GM11168 (cell line): ENCODE measurements around the gene PADI2.

Experiments
- in situ Hi-C: fragments of 300-500 bp; cut with MboI; formaldehyde crosslinking; loops from one replicate; pipeline ENCODE4 v1.12.0; 2022; ENCODE audit warnings: low sequenced_read_pairs; ENCODE audit not compliant: unreplicated experiment

Gene PADI2

DNA sequence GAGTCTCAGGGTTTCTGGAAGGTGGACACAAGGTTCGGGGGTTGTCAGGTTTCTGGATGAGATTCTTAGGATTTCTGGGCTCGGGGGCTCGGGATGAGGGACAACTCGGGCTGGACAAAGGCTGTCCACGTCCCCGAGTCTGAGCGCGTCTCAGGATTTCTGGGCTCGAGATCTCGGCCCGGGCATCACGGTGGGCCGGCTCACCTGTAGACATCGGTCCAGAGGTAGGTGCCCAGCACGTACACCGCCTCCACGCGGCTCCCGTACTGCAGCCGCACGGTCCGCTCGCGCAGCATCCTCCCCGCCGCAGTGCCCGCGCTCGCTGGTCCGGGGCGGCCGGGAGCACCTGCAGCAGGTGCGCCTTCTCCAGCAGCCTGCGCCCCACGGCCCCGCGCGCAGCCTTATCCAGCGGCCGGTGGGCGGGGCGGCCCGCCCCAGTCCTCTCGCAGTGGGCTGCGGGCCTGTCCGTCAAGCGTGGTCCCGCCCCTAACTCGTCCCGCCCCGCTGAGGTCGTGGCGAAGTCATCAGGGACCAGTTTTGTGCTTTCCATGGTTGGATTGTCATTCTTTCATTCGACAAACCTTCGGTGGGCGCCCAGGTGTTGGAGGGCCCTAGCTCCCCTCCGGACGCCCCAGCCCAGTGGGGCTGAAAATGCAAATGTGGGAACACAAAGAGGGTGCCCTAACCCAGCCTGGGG lies at the start of gene PADI2:
PADI2 (minus strand) TSS at position 376 of the 697 bp plus-strand sequence; CDS start at position 296, 80 bp downstream.
- in situ Hi-C loops = no loop called here

DNA sequence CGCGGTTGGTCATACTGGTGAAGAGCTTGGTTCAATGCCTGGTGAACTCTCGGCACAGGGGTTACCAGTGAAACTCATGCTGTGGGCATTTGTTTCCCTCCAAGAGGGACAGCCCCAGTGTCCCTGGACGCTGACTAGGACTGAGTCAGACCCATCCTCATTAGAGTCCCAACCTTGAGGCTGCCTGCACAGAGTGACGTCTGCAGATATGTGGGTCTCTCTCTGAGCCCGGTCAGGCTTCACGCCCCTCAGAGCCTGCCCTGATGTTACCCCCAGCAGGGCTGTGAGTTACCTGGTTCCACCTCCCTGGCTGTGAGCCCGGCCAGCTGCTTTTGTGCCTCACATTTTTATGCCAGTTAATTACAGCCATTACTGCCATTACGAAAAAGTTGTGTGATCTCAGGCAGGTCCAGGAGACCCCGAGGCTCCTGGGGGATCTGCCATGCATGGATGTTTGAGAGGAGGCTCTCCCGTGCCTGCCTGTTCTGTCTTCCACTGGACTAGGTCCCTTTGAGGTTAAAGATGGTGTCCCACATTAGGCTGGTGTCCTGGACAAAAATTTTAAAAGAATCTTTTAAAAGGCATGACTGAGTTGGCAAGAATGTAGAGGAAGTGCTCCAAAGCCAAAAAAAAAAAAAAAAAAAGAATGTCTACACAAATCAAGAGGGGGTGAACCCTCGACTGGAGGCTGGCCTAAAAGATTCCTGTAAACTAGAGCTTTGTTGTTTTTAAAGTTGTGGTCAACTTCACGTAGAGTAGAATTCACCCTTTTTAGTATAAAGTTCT lies 49.0 kb upstream of the PADI2 start:
- in situ Hi-C loops = no loop called here

DNA sequence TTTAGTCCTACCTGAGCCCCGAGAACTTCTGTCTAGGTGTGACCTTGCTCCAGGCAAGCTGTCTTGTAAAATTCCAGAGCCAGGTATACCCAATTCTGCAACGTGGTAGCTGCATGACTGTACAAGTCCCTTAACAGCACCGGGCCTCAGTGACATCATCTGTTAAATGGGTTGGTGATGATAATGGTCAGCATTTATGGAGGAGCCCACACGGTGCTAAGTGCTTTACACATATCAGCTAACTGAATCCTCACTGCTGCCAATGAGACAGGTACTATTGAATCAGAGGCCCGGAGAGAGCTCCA lies 48.5 kb upstream of the PADI2 start:
- in situ Hi-C loops = no loop called here

DNA sequence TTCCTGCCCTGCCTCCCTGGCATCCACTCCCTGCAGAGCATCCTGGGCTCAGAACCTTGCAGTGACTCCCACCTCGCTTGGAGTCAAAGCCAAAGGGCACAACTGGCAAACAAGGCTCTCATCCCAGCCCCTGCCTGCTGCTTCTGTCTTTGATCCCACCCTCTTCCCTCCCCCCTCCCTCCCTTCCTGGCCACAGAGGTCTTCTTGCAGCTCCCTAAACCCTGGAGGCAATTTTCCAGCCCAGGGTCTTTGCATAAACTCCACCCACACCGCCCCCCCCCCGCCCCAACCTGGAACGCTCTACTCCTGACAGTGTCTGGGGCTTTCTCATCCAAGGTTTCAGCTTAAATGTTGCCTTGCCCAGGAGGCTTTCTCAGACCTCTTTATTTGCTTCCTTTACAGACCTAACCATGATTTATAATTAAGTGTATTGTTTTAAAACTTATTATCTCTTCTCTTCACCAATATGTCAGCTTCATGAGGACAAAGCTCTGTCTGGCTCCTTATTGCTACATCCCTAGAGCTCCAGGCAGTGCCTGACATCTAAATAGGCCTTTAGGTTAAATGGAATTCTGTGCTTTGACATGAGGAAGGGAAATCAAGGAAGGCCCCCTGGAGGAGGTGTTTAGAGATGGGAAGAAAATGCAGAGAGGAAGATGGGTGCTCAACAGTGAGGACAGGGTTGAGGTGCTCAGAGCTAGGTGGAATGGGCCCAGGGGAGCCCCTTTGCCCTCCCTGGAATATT lies 48.0 kb upstream of the PADI2 start:
- in situ Hi-C loops = no loop called here

DNA sequence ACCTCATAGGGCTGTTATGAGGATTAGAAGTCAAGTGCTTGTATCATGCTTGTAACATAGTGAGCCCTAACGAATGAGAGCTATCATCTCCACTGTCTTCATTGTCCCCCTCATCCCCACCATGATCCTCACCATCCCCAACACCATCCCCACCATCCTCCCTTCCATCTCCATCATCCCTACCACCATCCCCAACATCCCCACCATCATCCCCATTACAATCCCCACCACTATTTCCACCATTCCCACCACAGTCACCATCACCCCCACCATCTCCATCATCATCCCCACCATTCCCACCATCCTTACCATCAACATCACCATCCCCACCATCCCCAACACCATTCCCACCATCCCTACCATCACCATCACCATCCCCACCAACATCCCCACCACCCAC lies 46.6 kb upstream of the PADI2 start:
- in situ Hi-C loops = no loop called here

DNA sequence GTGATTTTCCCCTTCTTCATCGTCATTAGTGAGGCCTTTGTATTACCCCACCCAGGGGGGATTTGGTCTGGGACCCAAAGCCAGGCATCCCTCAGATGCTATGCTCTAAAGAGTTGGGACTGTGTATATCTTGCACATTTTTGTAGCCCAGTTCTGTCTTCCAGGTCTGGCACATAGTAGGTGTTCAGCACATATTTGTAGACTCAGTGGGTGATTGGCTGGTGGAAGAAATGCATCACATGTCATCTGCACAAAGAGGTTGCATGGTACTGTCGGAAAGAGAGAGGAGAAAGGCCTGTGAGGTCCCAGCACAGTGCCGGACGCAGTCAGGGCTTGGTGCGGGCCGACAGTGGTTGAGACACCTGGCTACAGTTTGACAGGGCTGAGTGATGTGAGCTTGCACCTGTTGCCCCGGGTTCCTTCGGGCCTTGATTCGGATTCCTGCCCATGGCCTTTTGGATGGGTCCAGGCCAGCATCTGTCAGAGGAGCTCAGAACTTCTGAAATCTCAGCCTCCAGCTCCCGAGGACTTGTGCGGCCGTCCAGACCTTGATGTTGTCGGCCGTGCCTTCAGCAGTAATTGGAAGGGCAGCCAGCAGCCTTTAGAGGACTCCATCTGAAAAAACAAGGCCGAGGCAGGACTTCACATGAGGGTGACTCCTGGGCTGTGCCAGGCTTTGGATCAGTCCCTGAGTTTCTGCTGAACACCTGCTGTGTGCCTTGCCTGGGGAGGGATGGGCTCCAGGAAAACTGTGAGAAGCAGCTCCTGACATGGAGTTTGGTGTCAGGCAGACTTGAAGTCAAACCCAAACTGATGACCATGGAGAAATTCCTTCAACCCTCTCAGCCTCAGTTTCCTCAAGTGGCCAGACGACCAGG lies 44.8 kb upstream of the PADI2 start:
- in situ Hi-C loops = no loop called here

DNA sequence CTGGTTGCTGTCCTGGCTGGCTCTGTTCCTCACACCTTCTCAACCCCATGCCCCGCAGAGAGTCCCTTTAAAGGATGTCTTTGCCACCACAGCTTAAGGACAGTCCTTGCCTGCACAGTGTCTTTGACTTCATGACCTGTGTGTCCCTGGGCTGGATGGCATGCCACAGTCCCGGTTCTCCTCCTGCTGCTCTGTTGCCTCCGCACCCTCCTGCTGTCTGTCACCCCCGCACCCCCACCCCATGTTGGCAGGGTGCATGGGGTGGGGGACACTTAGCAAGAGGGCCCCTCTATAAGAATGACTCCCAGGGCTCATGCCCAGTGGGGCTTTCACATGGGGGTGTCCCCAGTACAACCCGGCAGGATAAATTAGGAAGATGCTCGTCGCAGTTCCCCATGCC lies 44.1 kb upstream of the PADI2 start:
- in situ Hi-C loops = no loop called here

DNA sequence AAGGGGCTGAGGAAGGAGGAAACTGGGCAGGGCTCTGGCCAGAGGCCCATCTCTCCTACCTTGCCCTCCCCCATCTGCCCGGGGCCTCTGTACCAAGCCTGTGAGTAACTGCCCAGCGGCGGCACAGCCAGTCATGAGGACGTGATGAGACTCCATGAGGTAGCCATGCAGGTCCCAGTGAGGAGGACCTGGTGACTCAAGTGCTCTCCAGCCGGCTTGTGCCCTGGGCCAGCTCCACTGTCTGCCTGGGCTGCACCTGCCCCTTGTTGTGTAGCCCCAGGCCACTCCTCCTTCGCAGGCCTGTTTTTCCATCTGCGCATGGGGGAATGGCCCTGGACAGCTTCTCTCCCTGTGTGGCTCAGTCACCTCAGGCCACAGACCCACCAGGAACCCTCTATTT lies 43.7 kb upstream of the PADI2 start:
- in situ Hi-C loops = no loop called here

DNA sequence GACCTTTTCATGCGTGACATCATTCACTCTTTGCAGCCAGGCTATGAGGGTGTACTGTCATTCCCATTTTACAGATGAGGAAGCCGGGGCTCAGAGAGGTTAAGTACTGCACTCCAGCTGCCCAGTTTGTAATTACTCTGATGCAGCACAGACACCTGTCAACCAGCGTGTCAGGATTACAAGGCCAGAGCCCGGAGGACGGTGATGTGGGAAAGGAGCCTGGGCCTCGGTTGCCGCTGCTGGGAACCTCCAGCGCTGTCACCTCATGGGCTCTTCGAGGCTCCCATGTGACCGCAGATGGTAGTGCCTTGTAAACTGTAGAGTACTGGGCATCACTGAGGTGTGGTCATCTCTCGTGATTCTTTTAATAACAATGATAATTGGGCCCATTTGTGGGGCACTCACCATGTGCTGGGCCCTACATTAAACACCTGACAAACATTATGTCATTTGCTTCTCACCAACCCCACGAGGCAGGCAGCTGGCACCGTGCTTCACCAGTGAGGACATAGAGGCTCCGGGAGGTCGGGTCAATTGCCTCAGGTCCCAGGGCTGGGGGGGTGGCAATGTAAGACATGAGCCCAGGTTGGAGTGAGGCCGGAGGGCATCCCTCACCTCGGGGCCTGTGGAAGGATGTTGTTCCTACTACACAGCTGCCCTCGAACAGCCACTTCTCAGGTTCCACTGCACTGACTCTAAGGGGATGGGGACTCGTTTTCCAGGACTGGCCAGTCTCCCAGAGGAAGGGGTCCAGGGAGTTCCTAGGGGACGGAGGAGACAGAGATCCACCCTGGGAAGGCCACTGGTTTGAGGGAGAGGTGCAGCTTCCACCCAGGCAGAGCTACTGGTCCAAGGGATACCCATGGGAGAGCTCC lies 42.9 kb upstream of the PADI2 start:
- in situ Hi-C loops = no loop called here

DNA sequence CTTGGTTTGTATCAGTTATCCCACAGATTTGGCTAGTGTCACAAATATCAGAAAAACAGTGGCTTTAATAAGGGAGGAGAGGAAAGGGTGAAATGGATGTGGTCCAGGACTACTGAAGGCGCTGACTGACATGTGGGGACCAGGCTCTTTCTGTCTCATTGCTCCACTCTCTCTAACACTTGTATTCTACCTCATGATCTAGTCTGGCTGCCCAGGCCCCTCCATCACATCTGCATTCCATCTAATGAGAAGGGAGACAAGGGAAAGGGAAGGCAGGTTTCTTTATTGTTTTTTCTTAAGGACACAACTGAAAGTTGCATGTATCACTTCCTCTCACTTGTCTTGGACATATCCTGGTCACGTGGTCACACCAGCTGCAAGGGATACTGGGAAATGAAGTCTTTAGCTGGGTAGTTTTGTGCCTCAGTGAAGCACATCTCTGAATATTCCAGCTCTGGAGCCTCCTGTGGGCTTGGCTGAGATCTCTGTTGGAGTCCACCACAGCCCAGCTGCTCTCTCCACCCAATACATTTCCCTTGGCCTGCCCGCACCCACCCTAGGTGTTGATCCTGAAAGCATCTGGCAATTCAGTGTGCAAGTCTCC lies 42.0 kb upstream of the PADI2 start:
- in situ Hi-C loops = no loop called here

DNA sequence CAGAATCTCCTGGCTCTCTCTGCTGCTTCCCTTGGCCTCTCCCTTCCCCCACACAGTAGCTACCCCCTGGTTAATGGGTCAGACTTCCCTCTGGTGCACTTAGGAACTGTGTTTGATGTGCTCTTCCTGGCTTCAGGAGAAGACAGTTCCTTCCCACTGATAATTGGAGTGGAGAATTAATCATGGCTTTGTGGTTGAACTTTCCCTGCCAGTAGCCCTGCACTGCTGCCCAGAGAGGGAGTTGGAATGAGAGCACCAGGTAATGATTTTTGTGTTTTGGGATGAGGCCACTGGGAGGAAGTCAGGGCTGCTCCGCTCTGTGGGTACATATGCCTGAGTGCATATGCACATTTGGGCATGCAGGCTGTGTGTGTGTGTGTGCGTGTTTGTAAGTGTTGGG lies 39.7 kb upstream of the PADI2 start:
- in situ Hi-C loops = no loop called here

DNA sequence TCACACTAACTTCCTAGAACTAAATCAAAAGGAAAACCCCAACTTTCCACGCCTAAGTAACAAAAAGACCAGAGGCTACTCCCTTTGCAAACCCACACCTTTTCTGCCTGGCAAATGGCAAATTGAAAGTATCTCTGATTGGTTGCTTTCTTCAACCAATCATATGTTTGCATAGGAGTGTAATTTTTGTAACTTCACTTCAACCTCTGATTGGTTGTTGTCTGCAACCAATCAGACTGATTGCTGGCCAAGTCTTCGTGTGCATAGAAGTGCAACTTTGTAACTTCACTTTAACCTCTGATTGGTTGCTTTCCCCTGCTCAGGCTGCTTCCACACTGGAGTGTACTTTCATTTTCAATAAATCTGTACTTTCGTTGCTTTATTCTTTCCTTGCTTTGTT lies 36.9 kb upstream of the PADI2 start:
- in situ Hi-C loops = no loop called here

DNA sequence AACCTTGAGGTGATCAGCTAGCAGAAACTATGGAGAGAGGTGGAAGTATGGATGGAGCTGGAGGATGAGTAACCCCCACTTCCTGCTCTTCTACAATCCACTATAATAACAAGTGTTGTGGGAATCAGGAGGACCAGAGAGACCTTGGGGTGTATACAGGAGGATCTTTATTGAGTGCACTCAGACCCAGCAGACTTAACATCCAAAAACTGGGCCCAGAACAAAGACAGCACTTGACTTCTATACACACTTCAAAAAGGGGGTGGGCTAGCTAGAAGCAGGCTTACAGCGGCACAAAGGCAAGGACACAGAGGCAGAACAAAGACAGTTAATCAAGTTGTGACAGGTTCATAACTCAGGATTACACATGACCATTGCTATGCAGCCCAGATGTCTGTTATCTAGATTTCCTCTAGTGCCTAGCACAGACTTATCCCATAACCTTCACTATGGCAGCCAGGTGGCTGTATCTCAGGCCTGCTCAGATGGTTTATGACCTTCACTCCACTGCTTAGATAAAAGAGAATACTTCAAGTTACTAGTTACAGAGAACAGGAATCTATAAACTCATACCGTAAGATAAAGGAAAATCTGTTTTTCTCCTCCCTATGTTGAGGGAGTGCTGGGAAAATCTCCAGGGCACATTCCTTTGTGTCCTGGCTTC lies 36.1 kb upstream of the PADI2 start:
- in situ Hi-C loops = no loop called here

DNA sequence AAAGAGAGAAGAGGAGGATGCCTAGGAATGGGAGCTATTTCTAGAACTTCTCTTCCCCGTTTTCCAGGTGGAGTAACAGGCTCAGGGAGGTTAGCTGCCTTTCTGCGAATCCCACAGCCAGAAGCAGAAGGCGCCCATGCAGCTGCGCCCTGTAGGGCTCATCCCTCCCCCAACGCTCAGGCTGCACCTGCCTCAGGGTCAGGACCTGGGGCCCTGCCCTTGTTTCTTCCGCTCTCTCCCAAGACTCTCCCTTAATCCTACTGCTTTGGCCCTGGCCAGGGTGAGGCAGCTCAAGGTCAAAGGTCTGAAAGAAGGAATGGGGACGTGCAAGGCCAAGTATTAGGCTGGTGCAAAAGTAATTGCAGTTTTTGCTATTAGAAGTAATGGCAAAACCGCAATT lies 30.5 kb upstream of the PADI2 start:
- in situ Hi-C loops = no loop called here

DNA sequence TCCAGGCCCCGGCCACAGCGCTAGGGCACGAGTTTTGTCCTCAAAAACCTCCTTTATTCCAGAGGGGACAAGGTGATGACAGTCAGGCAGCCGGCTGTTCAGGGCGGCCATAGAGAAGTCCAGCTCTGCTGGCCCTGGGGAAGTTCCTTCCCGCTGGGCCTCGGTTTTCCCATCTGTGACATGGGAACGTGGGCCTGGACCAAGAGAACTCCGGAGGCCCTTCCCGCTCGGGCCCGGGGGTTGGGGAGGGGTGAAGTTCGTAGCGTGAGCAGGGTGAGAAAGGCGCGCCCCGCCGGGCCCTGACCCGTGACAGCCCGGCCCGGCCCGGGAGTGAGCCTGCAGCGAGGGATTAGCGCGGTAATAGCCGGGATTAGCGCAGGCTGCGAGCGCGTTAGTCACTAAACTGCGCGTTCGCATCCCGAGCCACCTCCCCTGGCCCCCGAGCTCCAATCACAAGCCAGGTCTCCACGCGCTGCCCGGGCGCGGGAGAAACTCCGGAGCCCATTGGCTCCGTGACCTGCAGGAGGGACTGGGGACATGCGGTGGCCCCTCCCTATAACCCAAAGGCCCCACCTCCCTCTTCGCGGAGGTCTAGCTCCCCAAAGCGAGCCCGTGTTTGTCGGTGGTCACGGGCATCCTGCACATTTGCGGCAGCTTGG lies 29.8 kb upstream of the PADI2 start:
- in situ Hi-C loops = no loop called here

DNA sequence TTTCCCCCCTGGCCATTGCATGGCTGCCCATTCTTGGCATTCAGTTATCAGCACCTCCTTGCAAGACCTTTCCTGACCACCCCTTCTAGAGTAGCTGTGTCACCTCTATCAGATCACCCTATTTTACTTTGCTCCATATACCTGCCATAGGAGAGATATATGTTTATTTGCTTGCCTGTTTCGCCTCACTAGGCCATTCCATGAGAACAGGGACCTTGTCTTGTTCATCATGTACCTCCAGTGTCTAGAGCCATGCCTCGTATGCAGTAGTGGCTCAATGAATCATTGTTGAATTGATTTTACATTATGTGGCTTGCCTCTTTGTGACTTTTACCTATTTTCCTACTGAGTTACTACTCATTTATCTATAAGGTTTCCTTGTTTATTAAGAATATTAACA lies 26.4 kb upstream of the PADI2 start:
- in situ Hi-C loops = no loop called here

DNA sequence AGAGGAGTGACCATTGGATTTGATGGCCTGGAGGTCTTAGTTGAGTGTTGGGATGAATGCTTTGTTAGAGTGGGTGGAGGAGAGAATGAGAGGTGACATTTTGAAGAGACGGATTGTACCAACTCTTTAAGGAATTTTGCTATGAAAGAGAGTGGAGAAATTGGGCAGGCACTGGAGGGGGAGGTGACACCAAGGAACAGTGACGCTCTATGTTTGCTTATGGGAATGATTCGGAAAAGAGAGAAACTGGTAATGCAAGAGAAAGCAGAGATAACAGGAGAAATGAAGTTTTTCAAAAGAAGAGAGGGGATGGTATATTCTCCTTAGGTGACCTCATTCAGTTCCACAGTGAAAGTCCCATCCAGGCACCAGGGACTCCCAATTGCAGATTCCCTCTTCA lies 24.5 kb upstream of the PADI2 start:
- in situ Hi-C loops = no loop called here
